BJ (cell line): ENCODE measurements around the gene LRRC34. TPM values are rescaled to one million over a fixed set of nuclear protein-coding genes. Genes with fewer than 3 reads are reported as not detected.

ENCODE experiments used
- CTCF ChIA-PET: fragments of 350-600 bp; formaldehyde crosslinking; extraction: SDS; loops from one replicate; lab custom pipeline; 2021; ENCODE audit warnings: antibody characterized with exemption, inconsistent platforms; lab: Yijun Ruan, JAX
- POLR2A ChIA-PET: fragments of 300-600 bp; sonication (Branson Sonifier 250); formaldehyde crosslinking; extraction: SDS; loops from one replicate; lab custom pipeline; 2021; ENCODE audit warnings: antibody characterized with exemption; lab: Charles Lee
- DNase-seq: peaks from one replicate; pipeline ENCODE4 v3.0.0-alpha.2; 2011; ENCODE audit warnings: low read depth
- H3K27me3 ChIP-seq: 2 replicates; pipeline ENCODE4 v1.6.0; 2011; ENCODE audit warnings: low read length; ENCODE audit not compliant: control insufficient read depth, insufficient read depth
- H3K36me3 ChIP-seq: 2 replicates; pipeline ENCODE4 v1.5.1; 2011; ENCODE audit warnings: low read length; ENCODE audit not compliant: control insufficient read depth, insufficient read depth
- H3K4me3 ChIP-seq: 2 replicates; pipeline ENCODE4 v1.5.1; 2011; ENCODE audit warnings: low read depth, mild to moderate bottlenecking, control low read depth, low read length
- polyA plus RNA-seq: library from polyadenylated mRNA; depleted of rRNA; stranded (reverse); fragments of >200 nt; gene quantifications from 2 replicates; pipeline ENCODE4 v1.2.3, GENCODE V29; 2011; rRNA removed
- TF ChIP-seq, protein P1 (sequence below): IDR thresholded peaks from 2 replicates; pipeline ENCODE4 v1.5.1; 2011; ENCODE audit warnings: low read depth, mild to moderate bottlenecking, control low read depth, inconsistent platforms, low read length, moderate library complexity; ENCODE audit not compliant: insufficient read depth

The LRRC34 gene
- polyA plus RNA-seq, 1 experiment: 1.6 TPM

DNA sequence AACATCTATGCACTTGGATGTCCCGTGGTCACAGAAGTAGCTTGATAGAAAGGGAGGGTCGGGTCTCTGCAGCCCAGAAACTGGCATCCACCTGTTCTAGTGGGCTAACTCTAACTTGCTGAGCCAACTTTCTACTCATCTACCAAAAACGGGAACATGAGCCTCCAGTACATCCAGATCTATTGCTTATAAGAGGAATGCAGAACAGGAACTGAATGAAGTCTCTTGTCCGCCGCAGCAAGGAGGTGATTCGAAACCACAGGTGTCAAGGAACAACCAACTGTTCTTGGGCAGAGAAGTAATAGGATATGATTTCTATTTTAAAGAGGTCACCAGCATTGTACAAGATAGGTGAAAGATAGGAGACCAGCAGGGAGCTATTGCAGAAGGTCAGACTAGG, 65.8 kb downstream of the LRRC34 start:
- peaks cover 2% of the 10 kb centered on the region; the same call in 1 of the 2 replicates for H3K27me3 ChIP-seq
- POLR2A ChIA-PET: no interaction called here
- TF ChIP-seq, protein P1, sequence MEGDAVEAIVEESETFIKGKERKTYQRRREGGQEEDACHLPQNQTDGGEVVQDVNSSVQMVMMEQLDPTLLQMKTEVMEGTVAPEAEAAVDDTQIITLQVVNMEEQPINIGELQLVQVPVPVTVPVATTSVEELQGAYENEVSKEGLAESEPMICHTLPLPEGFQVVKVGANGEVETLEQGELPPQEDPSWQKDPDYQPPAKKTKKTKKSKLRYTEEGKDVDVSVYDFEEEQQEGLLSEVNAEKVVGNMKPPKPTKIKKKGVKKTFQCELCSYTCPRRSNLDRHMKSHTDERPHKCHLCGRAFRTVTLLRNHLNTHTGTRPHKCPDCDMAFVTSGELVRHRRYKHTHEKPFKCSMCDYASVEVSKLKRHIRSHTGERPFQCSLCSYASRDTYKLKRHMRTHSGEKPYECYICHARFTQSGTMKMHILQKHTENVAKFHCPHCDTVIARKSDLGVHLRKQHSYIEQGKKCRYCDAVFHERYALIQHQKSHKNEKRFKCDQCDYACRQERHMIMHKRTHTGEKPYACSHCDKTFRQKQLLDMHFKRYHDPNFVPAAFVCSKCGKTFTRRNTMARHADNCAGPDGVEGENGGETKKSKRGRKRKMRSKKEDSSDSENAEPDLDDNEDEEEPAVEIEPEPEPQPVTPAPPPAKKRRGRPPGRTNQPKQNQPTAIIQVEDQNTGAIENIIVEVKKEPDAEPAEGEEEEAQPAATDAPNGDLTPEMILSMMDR: no peak
- CTCF ChIA-PET: no interaction called here
- no peak for DNase-seq
- H3K36me3 ChIP-seq: no peaks in the 10 kb centered on the region
- H3K4me3 ChIP-seq: no peak overlapping the region

GRCh38 chr3:169744366-169745054, 68.2 kb downstream of the LRRC34 start:
- ChIA-PET POLR2A (no interaction called here), CTCF (interaction anchor here (0.5 to 2.1 kb wide), 4 partner anchors 13 to 791 kb away, joined by 3 to 5 read pairs (median 3); no protein-coding TSS in a partner anchor)
- TF ChIP-seq, protein P1: no peak
- Histone ChIP-seq H3K36me3 (no peaks in the 10 kb centered on the region), H3K4me3 (no peak overlapping the region), H3K27me3 (peaks cover 2% of the 10 kb centered on the region; the same call in 1 of the 2 replicates)
- no peak for DNase-seq

Other genes starting within 250 kb of the LRRC34 start
- gene MECOM, start 149.2 kb downstream of the LRRC34 start, polyA plus RNA-seq: 4.2 and 5.3 TPM in 2 replicates
- 0.18 TPM in 1 of 2 replicates, not detected in the other for gene TERC, start 47.8 kb downstream of the LRRC34 start, polyA plus RNA-seq
- gene ACTRT3, start 43.3 kb downstream of the LRRC34 start, polyA plus RNA-seq: 2.3 and 2.9 TPM in 2 replicates
- 10.1 and 17.1 TPM in 2 replicates for gene MYNN, start 39.5 kb downstream of the LRRC34 start, polyA plus RNA-seq
- not detected in 2 replicates for gene LRRIQ4, start within 50 bp of the LRRC34 start, polyA plus RNA-seq
- not detected in 2 replicates for gene LRRC31, start 57.0 kb upstream of the LRRC34 start, polyA plus RNA-seq
- gene SAMD7, start 98.7 kb upstream of the LRRC34 start, polyA plus RNA-seq: not detected in 2 replicates
- 45.7 and 98.4 TPM in 2 replicates for gene SEC62, start 153.9 kb upstream of the LRRC34 start, polyA plus RNA-seq
- gene GPR160, start 225.1 kb upstream of the LRRC34 start, polyA plus RNA-seq: 0.09 and 0.29 TPM in 2 replicates